ENCODE results near the gene CSMD2.

CSMD2 gene

DNA sequence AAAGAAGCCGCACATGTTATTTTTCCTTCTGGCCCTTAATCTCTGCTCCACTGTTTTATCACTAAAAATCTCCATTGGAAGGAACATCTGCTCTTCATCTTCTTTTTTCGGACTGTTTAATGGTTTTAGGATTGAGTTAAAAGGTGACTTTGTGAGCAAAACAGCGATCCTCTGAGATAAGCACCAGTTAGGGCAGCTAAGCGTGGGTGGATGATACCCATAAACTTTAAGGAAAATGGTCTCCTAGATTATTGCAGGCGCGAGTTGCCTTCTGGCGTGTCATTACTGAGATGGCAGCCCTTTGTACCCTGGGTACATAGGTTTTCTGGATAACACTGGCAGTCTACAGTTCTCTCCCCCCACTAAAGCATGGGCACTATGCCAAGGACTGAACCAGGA, 345.1 kb downstream of the CSMD2 start:
- no peak for DNase-seq (ENCODE audit: low read depth in 2 of 2)

DNA sequence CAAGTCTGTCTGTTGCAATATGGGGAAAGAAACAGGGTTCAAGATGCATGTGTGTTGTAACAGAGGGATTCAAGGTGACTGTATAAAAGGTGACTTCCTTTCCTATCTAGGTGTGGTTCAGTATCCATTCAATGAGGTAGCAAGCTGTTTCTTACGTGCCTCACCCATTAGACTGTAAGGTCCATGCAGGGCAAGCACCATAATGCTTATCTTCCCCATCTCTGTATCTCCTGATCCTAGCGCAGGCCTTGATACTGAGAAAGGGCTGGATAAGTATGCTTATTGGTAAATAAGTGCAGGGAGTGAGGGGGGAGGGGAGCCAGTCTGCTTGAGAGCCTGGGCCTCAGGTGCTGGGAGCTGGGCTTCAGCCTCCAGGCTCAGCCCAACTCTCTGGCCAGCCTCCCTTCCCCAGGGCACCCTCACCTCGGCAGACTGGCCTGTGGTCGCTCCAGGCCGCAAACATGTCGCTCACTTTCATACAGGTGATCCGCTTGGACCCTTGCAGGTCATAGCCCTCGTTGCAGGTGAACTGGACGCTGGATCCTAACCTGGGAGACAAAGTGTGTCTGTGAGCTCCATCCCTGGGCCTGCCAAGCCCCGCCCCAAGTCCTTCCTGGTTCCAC, 345.6 kb downstream of the CSMD2 start:
- DNase-seq (ENCODE audit: low read depth in 2 of 2): no peak

GRCh38 chr1:33818071-33818470, 347.0 kb downstream of the CSMD2 start:
- DNase-seq (ENCODE audit: low read depth in 2 of 2): no peak

DNA sequence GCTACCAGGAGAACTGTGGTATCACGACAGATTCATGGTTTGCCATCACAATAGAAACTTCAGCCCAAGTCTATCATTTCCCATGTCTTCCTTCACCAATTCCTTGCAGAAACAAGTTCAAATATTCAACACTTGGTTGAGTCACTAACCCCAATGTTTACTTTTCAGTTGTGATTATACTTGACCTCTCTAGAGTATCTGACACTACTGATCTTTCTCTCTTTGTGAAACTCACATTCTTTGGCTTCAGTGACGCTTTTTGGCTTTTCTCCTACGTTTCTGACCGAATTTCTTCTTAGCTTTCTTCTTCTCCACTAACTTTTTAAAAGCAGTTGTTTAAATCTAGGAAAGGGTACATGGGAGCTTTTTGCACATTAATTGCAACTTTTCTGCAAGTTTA, 350.0 kb downstream of the CSMD2 start:
- DNase-seq (ENCODE audit: low read depth in 2 of 2): no peak

GRCh38 chr1:33814166-33814565, 350.9 kb downstream of the CSMD2 start:
- DNase-seq (ENCODE audit: low read depth in 2 of 2): no peak

DNA sequence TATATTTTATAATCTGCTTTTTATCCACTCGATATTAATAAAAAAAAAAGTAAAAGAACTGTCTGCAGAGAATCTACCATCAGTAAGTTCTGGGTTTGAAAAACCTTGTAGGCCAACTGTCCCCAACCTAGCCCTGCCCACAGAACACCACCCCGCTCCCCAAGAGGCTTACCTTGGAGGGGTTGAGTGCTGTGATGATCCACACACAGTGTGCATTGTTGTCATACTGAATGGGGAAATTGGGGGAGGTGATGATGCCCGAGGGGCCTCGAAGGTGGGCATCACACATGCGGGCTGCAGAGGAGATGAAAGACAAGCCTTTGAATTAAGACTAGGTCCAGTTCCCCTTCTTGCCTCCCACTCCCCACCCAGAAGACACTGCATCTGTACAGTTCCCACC, 354.5 kb downstream of the CSMD2 start:
- no peak for DNase-seq (ENCODE audit: low read depth in 2 of 2)

DNA sequence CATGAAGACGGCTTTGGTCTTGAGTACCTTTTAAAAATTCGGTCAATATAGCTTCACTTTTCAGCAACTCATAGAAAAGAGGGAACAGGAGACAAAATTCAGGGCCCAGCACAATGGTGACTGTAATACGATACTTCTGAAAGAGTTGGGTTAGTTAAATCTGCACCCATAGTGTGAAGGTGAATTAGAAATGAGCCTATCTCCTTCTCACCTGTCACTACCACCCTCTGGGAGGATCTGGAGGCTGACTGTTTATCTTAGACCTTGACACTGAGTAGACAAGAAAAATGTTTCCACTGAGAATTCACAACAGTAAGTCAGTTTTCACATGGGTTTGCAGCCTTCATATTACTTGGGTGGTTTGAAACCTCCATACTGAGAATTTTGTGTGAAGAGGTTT, 359.0 kb downstream of the CSMD2 start:
- DNase-seq (ENCODE audit: low read depth in 2 of 2): no peak

DNA sequence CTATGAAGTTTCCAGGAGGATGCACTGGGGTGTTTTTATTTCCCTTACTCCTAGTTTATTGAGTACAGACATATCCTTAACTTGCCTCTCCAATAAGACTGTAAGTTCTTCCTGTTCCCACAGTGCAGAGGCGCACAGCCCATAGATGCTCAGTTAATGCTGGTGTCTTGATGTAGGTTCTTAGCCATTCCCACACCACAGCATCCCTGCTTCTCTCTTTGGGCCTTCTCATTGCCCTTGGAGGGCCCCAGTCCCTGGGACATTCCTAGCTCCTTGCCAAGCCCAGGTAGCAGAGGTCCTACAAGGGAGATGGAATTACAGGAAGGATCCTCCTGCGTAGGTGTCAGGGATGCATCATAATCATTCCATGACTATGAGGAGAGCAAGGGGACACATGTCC, 362.8 kb downstream of the CSMD2 start:
- DNase-seq (ENCODE audit: low read depth in 2 of 2): no peak

DNA sequence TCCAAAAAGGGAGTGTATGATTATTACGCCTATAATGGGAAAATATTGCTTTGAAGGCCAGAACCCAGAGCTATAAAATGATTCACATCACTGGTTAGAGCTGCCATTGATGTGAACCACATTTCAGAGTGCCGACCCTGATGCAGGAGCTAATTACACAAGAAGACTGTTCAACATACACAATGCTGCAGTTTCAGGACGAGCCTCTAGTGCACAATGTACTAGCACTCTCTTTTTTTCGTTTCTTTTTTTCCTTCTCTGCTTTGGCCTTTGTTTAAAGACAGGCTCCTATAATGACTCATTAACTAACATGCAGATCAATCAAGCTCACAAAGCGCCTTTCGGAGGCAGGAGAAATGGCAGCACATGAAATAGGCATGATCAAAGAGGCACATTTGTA, 367.2 kb downstream of the CSMD2 start:
- DNase-seq (ENCODE audit: low read depth in 2 of 2): no peak

- DNase-seq (ENCODE audit: low read depth in 2 of 2): no peak
Measured at GRCh38 chr1:33792651-33793050, 372.4 kb downstream of the CSMD2 start.

GRCh38 chr1:33792216-33792615, 372.8 kb downstream of the CSMD2 start:
- DNase-seq (ENCODE audit: low read depth in 2 of 2): no peak

GRCh38 chr1:33791251-33791650, 373.8 kb downstream of the CSMD2 start:
- no peak for DNase-seq (ENCODE audit: low read depth in 2 of 2)

- no peak for DNase-seq (ENCODE audit: low read depth in 2 of 2)
Measured at GRCh38 chr1:33790577-33790976, 374.5 kb downstream of the CSMD2 start.

- DNase-seq (ENCODE audit: low read depth in 2 of 2): no peak
Measured at GRCh38 chr1:33784876-33785275, 380.2 kb downstream of the CSMD2 start.

DNA sequence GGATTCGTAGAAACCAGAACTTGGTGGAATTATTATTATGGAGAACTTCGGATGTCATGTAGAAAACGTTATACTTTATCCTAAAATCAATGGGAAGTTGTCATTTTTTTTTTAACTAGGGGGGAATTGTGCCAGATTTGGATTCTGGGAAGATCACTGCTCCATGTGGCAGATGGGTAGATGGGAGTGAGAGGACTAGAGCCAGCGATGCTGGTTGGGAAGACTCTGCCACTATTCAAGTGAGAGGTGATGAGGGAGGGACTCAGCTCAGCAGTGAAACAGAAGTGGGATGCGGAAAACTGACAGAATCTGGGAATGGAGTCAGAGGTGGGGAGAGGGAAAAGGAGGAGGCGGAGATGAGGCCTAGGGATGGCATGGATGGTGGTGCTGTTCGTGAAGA, 382.3 kb downstream of the CSMD2 start:
- DNase-seq (ENCODE audit: low read depth in 2 of 2): no peak

GRCh38 chr1:33781652-33782051, 383.4 kb downstream of the CSMD2 start:
- no peak for DNase-seq (ENCODE audit: low read depth in 2 of 2)

- DNase-seq (ENCODE audit: low read depth in 2 of 2): no peak
Measured at GRCh38 chr1:33777337-33777736, 387.7 kb downstream of the CSMD2 start.

- DNase-seq (ENCODE audit: low read depth in 2 of 2): no peak
Measured at GRCh38 chr1:33768821-33769220, 396.2 kb downstream of the CSMD2 start.

DNA sequence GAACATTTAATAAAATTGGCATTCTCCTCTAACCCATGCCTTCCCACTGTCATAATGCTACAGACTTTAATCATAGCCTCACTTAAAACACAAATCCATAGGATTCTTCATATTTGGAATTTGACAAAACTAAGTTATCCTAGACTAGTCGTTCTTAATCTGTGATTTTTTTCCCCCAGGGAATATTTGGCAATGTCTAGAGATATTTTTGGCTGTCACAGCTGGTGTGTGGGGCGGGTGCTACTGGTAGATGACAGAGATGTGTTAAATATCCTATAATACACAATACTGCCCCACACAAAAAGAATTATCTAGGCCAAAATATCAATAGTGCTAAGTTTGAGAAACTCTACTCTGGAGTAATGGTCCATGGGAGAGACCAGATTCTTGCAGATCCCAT, 396.9 kb downstream of the CSMD2 start:
- no peak for DNase-seq (ENCODE audit: low read depth in 2 of 2)

DNA sequence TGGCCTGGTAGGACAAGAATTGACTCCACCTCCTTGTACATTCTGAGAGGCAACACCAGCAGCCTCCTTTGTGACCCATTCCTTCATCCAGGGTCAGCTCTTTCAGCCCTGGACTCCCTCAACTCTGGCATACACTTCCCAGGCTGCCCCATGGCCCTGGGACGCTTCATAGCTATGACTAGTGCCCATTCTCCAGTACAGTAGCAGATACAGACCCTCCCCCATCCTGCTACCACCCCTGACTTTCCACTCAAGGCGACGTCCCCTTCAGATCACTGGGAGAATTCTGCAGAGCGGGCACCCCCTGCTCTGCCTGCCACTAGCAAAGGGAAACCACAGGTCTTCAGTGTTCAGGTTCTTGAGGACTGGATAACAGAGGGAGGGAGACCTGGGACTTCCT, 400.9 kb downstream of the CSMD2 start:
- no peak for DNase-seq (ENCODE audit: low read depth in 2 of 2)

DNA sequence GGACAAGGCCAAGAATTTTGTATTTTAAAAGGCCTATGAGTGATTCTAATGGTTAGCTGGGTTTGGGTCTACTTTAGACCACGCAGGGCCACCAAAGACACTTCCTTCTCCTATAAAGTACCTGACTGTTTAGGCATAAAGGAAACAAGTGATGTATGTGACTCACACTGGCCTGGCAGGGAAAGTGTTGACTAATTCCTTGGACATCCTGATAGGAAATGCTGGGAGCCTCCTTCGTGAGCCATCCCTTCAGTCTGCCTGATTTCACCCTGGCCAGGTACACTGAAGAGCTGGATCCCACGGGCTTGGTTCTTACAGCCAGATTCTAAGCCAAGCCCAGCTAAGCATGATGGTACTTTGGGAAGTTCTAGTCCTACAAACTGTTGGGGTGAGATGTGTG, 401.6 kb downstream of the CSMD2 start:
- no peak for DNase-seq (ENCODE audit: low read depth in 2 of 2)

GRCh38 chr1:33762962-33763361, 402.1 kb downstream of the CSMD2 start:
- DNase-seq (ENCODE audit: low read depth in 2 of 2): no peak

GRCh38 chr1:33762109-33762830, 402.8 kb downstream of the CSMD2 start:
- DNase-seq (ENCODE audit: low read depth in 2 of 2): no peak

DNA sequence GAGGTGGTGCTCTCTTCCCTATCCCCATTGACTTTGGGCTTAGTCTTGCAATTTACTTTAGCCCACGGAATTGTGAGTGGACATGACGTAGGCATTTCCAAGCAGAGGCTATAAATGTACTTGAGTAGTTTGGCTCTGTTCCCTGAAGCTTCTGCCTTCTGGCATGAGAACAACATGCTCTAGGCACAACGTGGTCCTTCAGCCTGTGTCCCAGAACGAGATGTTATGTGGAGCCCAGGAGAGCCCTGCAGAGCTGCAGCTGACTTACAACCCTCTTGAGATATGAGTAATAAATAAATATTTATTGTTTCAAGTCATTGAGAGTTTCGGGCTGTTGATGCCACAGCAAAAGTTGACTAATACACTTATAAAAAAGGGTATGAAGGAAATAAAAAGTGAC, 406.3 kb downstream of the CSMD2 start:
- DNase-seq (ENCODE audit: low read depth in 2 of 2): no peak

Measured in activated CD8-positive, alpha-beta memory T cell treated with anti-CD3 and anti-CD28 coated beads for 4 hours (primary cell).